Esophagus squamous epithelium (tissue), 5 donors: ENCODE measurements around the gene HIPK2. TPM values are rescaled to one million over a fixed set of nuclear protein-coding genes. Genes with fewer than 3 reads are reported as not detected.

Experiments
- DNase-seq: peaks from one replicate; lab custom pipeline; 2025; lab: John Stamatoyannopoulos, UW
- H3K27ac ChIP-seq, 4 donors: fragments of 200-600 bp; sonication (generic); one replicate each; pipeline ENCODE4 v1.5.1; 2016 to 2019; ENCODE audit warnings: mild to moderate bottlenecking in 1 of 4
- H3K27me3 ChIP-seq, 4 donors: fragments of 200-600 bp; sonication (generic); 1 replicate in 3 of 4; 2 replicates in 1 of 4; pipeline versions ENCODE4 v1.5.1 to v1.6.0; 2017 to 2021; ENCODE audit warnings: antibody characterized with exemption in 1 of 4
- H3K36me3 ChIP-seq, 3 donors: fragments of 200-600 bp; sonication (generic); one replicate each; pipeline ENCODE4 v1.5.1; 2016 to 2019
- H3K4me1 ChIP-seq, 3 donors: fragments of 200-600 bp; sonication (generic); one replicate each; pipeline ENCODE4 v1.5.1; 2017 to 2019
- H3K4me3 ChIP-seq, 4 donors: fragments of 200-600 bp; sonication (generic); 1 replicate in 3 of 4; 2 replicates in 1 of 4; pipeline ENCODE4 v1.5.1; 2016 to 2019; ENCODE audit warnings: mild to moderate bottlenecking in 2 of 4, moderate library complexity in 1 of 4
- H3K9me3 ChIP-seq, 3 donors: fragments of 200-600 bp; sonication (generic); one replicate each; pipeline ENCODE4 v1.5.1; 2016 to 2019
- CTCF ChIP-seq, 6 experiments: fragments of 450-650 bp in 4 of 6; fragments of 200-600 bp in 2 of 6; sonication (generic) in 2 of 6; IDR thresholded peaks; one replicate each; pipeline ENCODE4 v1.5.1; 2016 to 2019; ENCODE audit warnings: antibody characterized with exemption in 6 of 6, mild to moderate bottlenecking in 4 of 6, moderate library complexity in 4 of 6
- POLR2A ChIP-seq, 4 donors: fragments of 450-650 bp; IDR thresholded peaks; one replicate each; pipeline ENCODE4 v1.6.1; 2017; ENCODE audit warnings: antibody characterized with exemption in 4 of 4, mild to moderate bottlenecking in 4 of 4, moderate library complexity in 3 of 4
- WGBS, 2 donors: methylation state at CpG; one replicate each; pipeline ENCODE4 v1.1.5; 2018; 5-methylcytosine and 5-hydroxymethylcytosine counted together
- intact Hi-C: fragments of 100-400 bp; cut with DNase I; formaldehyde crosslinking; loops from one replicate; pipeline ENCODE4 v1.15.0; 2022
- total RNA-seq, 4 donors: library from RNA; depleted of rRNA; stranded (reverse); fragments of >200 nt; gene quantifications; one replicate each; pipeline ENCODE4 v1.1.0, GENCODE V29; 2016
- donor health status: DM: yes; HTN: yes; CAD: no.

The HIPK2 gene
- total RNA-seq, 4 donors from 2014 or later, result 17.8 to 37.9 (median 29.3) TPM

DNA sequence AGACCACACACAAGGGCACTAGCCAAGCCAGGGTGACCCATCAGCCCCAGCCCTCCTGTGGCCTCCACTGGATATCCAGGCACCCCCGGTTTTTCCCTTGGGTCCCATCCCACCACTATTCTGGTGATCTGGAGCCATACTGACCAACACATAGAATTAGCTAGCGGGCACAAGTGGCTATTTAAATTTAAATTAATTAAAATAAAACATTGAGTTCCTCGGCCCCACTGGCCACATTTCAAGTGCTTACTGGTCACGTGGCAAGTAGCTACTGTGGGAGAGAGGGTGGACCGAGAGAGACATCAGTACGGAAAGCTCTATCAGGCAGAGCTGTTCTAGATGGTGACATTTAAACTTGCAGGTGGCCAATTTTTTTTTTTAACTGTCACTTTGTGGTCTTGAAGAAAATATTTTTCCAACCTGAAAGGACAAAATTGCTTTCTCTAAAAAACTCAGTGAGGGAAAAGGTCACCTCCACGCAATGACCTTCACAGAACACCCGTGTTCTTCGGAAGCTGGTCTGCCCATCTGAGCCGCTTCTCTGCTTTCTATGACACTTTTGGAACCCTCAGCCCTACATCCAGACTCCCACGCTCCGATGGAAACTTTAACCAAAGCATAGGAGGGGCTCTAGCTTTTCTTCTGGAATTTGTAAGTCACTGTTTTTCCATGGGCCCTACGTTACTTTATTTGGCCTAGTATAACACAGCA lies 30.0 kb downstream of the HIPK2 start:
- H3K4me3 ChIP-seq, result no peak overlapping the region
- H3K36me3 ChIP-seq, result no peaks in the 10 kb centered on the region
- 88 to 96% methylated on average over 13 of the region's 13 CpGs for WGBS, 2 donors
- intact Hi-C loops, result no loop called here
- H3K9me3 ChIP-seq, result no peaks in the 10 kb centered on the region
- no peak overlapping the region for H3K27ac ChIP-seq
- DNase-seq, result no peak
- peaks cover 7 to 65% (median 18%) of the 10 kb centered on the region in 3 donors for H3K4me1 ChIP-seq
- TF ChIP-seq POLR2A (IDR thresholded peaks at IDR 0.05), result no peak
- no peak for TF ChIP-seq CTCF (IDR thresholded peaks at IDR 0.05)
- H3K27me3 ChIP-seq, result no peaks in the 10 kb centered on the region

DNA sequence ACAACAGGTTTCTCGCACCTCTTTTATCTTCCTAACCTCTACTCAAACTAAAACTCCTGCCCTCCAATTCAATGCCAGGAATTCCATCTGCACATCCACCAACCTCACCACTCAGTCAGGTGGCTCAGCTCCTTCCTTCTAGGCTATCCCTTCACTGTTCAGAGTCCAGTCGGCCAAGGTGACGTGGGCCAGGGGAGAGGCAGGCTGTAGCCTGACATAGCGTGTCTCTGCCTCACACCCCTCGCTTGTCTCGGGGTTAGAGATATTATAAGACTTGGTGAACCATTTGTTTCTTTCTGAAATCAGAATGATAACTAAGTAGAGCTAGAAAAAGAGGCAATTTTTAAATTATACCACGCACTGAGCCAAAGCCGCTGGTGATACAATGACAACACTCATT lies 31.1 kb downstream of the HIPK2 start:
- DNase-seq, result no peak
- Histone ChIP-seq H3K9me3 (no peaks in the 10 kb centered on the region), H3K27ac (no peak overlapping the region), H3K4me1 (peaks cover 3 to 59% (median 17%) of the 10 kb centered on the region in 3 donors), H3K4me3 (no peak overlapping the region), H3K27me3 (no peaks in the 10 kb centered on the region), H3K36me3 (no peaks in the 10 kb centered on the region)
- TF ChIP-seq CTCF (IDR thresholded peaks at IDR 0.05) (no peak), POLR2A (IDR thresholded peaks at IDR 0.05) (no peak)
- intact Hi-C loops, result no loop called here
- 75 to 87% methylated on average over 8 of the region's 8 CpGs for WGBS, 2 donors

DNA sequence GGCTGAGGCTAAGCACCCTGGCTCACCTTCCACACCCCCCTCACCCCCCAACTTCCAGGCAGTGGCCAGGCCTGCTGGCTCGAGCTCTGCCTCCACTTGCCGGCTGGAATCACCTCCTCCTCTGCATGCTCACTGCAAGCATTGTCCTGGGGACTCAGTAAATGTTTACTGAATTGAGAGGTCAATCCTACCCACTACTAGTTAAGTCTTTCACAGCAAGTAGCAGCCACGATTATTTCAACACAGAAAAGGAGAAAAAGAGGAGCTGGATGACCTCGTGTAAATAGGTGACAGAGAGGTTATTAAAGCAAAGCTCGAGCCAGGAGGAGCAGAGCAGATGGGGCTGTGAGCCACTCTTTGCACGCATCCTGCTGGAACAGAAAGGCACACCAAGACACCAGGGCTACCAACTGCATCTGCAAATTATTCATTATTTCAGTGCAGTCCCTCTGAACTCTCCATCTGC lies 32.1 kb downstream of the HIPK2 start:
- WGBS, 2 donors, result 11 to 46% methylated on average over 5 to 6 of the region's 6 CpGs
- Histone ChIP-seq H3K27ac (no peak overlapping the region), H3K36me3 (no peaks in the 10 kb centered on the region), H3K9me3 (no peaks in the 10 kb centered on the region), H3K4me3 (no peak overlapping the region), H3K27me3 (no peaks in the 10 kb centered on the region), H3K4me1 (peaks cover 3 to 68% (median 23%) of the 10 kb centered on the region in 3 donors)
- DNase-seq, result no peak
- intact Hi-C loops, result no loop called here
- TF ChIP-seq CTCF (IDR thresholded peaks at IDR 0.05), result no peak
- no peak for TF ChIP-seq POLR2A (IDR thresholded peaks at IDR 0.05)

DNA sequence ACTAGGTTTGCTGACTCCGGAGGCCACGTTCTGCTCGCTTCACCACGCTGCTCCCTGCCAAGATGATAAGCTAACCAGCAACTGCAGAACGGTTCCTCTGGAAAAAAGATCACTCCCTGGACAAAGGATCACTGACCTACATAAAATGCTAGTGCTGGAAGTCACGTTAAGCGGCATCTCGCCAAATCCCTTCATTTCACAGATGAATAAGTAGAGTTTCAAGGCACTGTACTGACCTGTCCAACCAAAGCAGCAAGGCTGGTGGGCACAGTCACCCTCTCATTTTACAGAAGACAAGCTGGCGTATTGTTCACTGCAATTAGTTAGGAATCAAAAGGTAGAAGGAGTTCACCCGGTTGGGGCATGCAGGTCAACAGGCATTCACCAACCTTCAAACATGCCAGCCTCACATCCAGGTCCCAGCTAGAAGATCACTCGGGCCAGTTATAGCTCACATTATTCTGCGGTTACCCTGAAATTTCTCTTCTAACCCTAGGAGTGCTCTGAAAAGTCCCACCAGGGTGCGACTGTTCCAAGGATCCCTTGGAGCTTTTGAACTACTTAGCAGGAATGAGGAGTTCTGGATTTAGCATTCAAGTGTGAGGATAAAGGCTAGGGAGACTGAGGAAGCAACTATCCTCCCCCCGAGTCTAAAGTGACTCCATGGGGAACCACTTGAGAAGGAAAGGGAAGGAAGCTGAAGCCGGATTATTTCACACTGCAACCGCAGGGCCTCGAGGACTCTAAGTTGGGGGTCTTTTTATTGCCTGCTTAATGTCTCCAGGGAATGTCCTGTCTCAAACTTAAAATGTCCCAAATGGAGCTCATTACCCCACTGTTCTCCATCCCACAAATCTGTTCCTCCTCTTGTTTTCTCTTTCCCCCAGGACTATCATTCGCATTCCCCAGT lies 32.8 kb downstream of the HIPK2 start:
- no peak overlapping the region for H3K4me3 ChIP-seq
- 79 to 86% methylated on average over 17 to 18 of the region's 18 CpGs for WGBS, 2 donors
- peaks cover 0 to 2% (median 0%) of the 10 kb centered on the region in 3 donors for H3K36me3 ChIP-seq
- intact Hi-C loops, result no loop called here
- no peaks in the 10 kb centered on the region for H3K9me3 ChIP-seq
- DNase-seq, result no peak
- TF ChIP-seq POLR2A (IDR thresholded peaks at IDR 0.05), result no peak
- no peak for TF ChIP-seq CTCF (IDR thresholded peaks at IDR 0.05)
- H3K27ac ChIP-seq, result no peak overlapping the region
- H3K4me1 ChIP-seq, result peaks cover 3 to 72% (median 26%) of the 10 kb centered on the region in 3 donors
- no peaks in the 10 kb centered on the region for H3K27me3 ChIP-seq
